Activated CD8-positive, alpha-beta T cell treated with anti-CD3 and anti-CD28 coated beads for 36 hours (primary cell): ENCODE measurements around the gene CCNC. TPM values are rescaled to one million over a fixed set of nuclear protein-coding genes. Genes with fewer than 3 reads are reported as not detected.

ENCODE experiments used
- ATAC-seq: fragments of 200-7000 bp; cut with Tn5 transposase; one replicate; pipeline ENCODE4 v1.10.0; 2021; ENCODE audit warnings: mild to moderate bottlenecking, moderate library complexity
- CTCF ChIA-PET: fragments of 350-600 bp; sonication (Branson Sonifier 250); formaldehyde crosslinking; loops from one replicate; lab custom pipeline; 2021; ENCODE audit warnings: antibody characterized with exemption; lab: Charles Lee
- POLR2A ChIA-PET: fragments of 350-600 bp; sonication (Branson Sonifier 250); formaldehyde crosslinking; loops from one replicate; lab custom pipeline; 2021; ENCODE audit warnings: antibody characterized with exemption; lab: Charles Lee
- DNase-seq: peaks from one replicate; pipeline ENCODE4 v3.0.0-alpha.2; 2020
- H3K27ac Mint-ChIP-seq: one replicate; pipeline ENCODE4 v1.8.0; 2021; ENCODE audit warnings: mild to moderate bottlenecking, mixed read lengths
- H3K27me3 Mint-ChIP-seq: one replicate; pipeline ENCODE4 v1.8.0; 2021; ENCODE audit warnings: mixed read lengths
- H3K36me3 Mint-ChIP-seq: one replicate; pipeline ENCODE4 v1.8.0; 2021; ENCODE audit warnings: low read depth, mixed read lengths
- H3K4me1 Mint-ChIP-seq: one replicate; pipeline ENCODE4 v1.8.0; 2021; ENCODE audit warnings: low read depth, mixed read lengths
- H3K4me3 Mint-ChIP-seq: one replicate; pipeline ENCODE4 v1.8.0; 2021; ENCODE audit warnings: mild to moderate bottlenecking, moderate library complexity, mixed read lengths
- H3K9me3 Mint-ChIP-seq: one replicate; pipeline ENCODE4 v1.8.0; 2021; ENCODE audit warnings: mixed read lengths
- CTCF ChIP-seq: fragments of 200-600 bp; IDR thresholded peaks from one replicate; pipeline ENCODE4 v1.8.0; 2022; ENCODE audit warnings: antibody characterized with exemption, mild to moderate bottlenecking
- intact Hi-C: fragments of 100-400 bp; cut with micrococcal nuclease; formaldehyde crosslinking; loops from one replicate; pipeline ENCODE4 v1.10.0; 2022
- total RNA-seq, 2 experiments: library from RNA; stranded (reverse); gene quantifications; one replicate each; pipeline ENCODE4 v1.2.3, GENCODE V29; 2021

Gene CCNC
- total RNA-seq, 2 experiments from 2014 or later = 72.3 to 75.4 TPM

GRCh38 chr6:99613409-99613704, 44.9 kb upstream of the CCNC start:
- Mint-ChIP-seq H3K9me3 (peaks cover 6% of the 10 kb centered on the region), H3K36me3 (peaks cover 3% of the 10 kb centered on the region), H3K27me3 (peaks cover 74% of the 10 kb centered on the region), H3K4me3 (peak overlapping the region; percentile 66), H3K27ac (no peak overlapping the region), H3K4me1 (peaks cover 32% of the 10 kb centered on the region)
- TF ChIP-seq CTCF = no peak
- intact Hi-C loops = loop anchor here (5.0 kb wide), 2 partner anchors 781 to 854 kb away; partner anchors contain the start of gene POU3F2
- ChIA-PET POLR2A (interaction anchor here (0.8 kb wide), 1 partner anchor 9 kb away, joined by 4 read pairs; no protein-coding TSS in a partner anchor), CTCF (interaction anchor here (1.5 kb wide), 2 partner anchors 25 to 45 kb away, joined by 3 to 8 read pairs; partner anchors contain the start of gene CCNC)
- DNase-seq = peak; percentile 49
- peak; percentile 64 for ATAC-seq

- intact Hi-C loops = loop anchor here (5.0 kb wide), 2 partner anchors 780 to 855 kb away; partner anchors contain the start of gene POU3F2
- Mint-ChIP-seq H3K27ac (no peak overlapping the region), H3K4me1 (peaks cover 30% of the 10 kb centered on the region), H3K4me3 (peak overlapping the region; percentile 12), H3K36me3 (peaks cover 3% of the 10 kb centered on the region), H3K27me3 (peaks cover 74% of the 10 kb centered on the region), H3K9me3 (peaks cover 3% of the 10 kb centered on the region)
- POLR2A ChIA-PET = interaction anchor here (0.8 to 1.5 kb wide), 3 partner anchors 8 to 90 kb away, joined by 3 to 7 read pairs (median 4); partner anchors contain the start of gene CCNC
- TF ChIP-seq CTCF = no peak
- DNase-seq (no peak), ATAC-seq (no peak)
- CTCF ChIA-PET = interaction anchor here (1.5 to 2.0 kb wide), 3 partner anchors 24 to 44 kb away, joined by 3 to 14 read pairs (median 8); partner anchors contain the start of gene CCNC
Measured at GRCh38 chr6:99612551-99613408, 44.3 kb upstream of the CCNC start.

- ChIA-PET CTCF (interaction anchor here (0.9 to 2.0 kb wide), 3 partner anchors 18 to 28 kb away, joined by 3 to 14 read pairs (median 3); no protein-coding TSS in a partner anchor), POLR2A (interaction anchor here (1.5 to 2.7 kb wide), 2 partner anchors 22 to 43 kb away, joined by 6 to 7 read pairs; partner anchors contain the start of gene CCNC)
- peak; percentile 67 for ATAC-seq
- intact Hi-C loops = loop anchor here (5.0 kb wide), 2 partner anchors 779 to 856 kb away; partner anchors contain the start of gene POU3F2
- H3K27me3 Mint-ChIP-seq = peaks cover 79% of the 10 kb centered on the region
- peak overlapping the region; percentile 56 for H3K27ac Mint-ChIP-seq
- H3K36me3 Mint-ChIP-seq = peaks cover 4% of the 10 kb centered on the region
- no peak for TF ChIP-seq CTCF
- H3K4me1 Mint-ChIP-seq = peaks cover 32% of the 10 kb centered on the region
- H3K4me3 Mint-ChIP-seq = no peak overlapping the region
- peaks cover 3% of the 10 kb centered on the region for H3K9me3 Mint-ChIP-seq
- peak; percentile 61 for DNase-seq
Measured at GRCh38 chr6:99611148-99611547, 42.7 kb upstream of the CCNC start.

DNA sequence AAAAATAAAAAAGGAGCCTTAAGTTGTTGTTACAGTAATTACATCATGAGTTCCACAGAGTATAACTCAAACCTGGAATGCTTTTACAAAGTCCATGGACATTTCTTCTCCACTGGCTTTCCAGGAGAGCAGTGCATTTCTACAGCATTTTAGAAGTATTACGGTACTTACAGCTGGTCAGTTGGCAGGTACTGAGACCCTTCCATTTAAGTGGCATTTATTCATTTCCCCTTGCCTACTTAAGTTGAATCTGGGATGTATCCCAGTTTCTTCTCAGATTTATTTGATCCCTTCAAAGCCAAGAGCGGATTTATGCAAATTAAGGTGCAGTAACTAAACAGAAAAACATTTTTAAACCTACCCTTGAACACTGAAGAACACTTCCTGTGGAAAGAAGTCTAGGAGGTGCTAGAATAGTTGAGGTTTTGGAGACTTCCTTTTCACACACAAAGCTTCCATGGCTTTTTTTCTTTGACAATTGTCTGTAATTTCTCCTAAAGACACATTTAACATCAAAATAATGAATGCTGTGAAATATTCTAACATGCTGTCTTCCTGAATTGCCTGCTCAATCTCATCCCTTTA, 41.5 kb upstream of the CCNC start:
- H3K4me3 Mint-ChIP-seq = no peak overlapping the region
- POLR2A ChIA-PET = interaction anchor here (0.7 to 2.7 kb wide), 2 partner anchors 21 to 42 kb away, joined by 3 to 6 read pairs; partner anchors contain the start of gene CCNC
- H3K27ac Mint-ChIP-seq = no peak overlapping the region
- intact Hi-C loops = loop anchor here (5.0 kb wide), 2 partner anchors 778 to 857 kb away; partner anchors contain the start of gene POU3F2
- ATAC-seq (no peak), DNase-seq (no peak)
- peaks cover 37% of the 10 kb centered on the region for H3K4me1 Mint-ChIP-seq
- TF ChIP-seq CTCF = no peak
- H3K36me3 Mint-ChIP-seq = peaks cover 4% of the 10 kb centered on the region
- H3K27me3 Mint-ChIP-seq = peaks cover 81% of the 10 kb centered on the region
- peaks cover 3% of the 10 kb centered on the region for H3K9me3 Mint-ChIP-seq
- CTCF ChIA-PET = interaction anchor here (0.9 to 3.4 kb wide), 2 partner anchors 21 to 26 kb away, joined by 3 to 21 read pairs; no protein-coding TSS in a partner anchor
